ENCODE measurements around the gene RAB7A.

DNA sequence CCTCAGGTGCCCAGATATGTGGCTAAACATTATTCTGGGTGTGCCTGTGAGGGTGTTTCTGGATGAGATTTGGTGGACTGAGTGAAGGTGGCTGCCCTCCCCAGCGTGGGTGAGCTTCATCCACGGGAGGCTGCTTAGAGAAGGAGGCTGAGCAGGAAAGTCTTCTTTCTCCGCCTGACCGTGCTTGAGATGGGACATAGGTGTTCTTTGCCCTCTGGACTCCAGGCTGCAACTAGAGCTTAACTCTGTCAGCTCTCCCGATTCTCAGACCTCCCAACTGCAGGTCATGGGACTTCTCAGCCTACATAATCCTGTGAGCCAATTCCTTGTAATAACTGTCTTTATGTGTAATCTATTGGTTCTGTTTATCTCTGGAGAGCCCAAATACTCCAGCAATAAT lies 34.1 kb downstream of the RAB7A start:
- TF ChIP-seq, protein P1, sequence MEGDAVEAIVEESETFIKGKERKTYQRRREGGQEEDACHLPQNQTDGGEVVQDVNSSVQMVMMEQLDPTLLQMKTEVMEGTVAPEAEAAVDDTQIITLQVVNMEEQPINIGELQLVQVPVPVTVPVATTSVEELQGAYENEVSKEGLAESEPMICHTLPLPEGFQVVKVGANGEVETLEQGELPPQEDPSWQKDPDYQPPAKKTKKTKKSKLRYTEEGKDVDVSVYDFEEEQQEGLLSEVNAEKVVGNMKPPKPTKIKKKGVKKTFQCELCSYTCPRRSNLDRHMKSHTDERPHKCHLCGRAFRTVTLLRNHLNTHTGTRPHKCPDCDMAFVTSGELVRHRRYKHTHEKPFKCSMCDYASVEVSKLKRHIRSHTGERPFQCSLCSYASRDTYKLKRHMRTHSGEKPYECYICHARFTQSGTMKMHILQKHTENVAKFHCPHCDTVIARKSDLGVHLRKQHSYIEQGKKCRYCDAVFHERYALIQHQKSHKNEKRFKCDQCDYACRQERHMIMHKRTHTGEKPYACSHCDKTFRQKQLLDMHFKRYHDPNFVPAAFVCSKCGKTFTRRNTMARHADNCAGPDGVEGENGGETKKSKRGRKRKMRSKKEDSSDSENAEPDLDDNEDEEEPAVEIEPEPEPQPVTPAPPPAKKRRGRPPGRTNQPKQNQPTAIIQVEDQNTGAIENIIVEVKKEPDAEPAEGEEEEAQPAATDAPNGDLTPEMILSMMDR (conservative IDR thresholded peaks at IDR 0.05 in 1 of 2, IDR thresholded peaks at IDR 0.05 in 1 of 2; ENCODE audit: low read depth in 1 of 2, low read length in 2 of 2), result no peak
- no peak for TF ChIP-seq EZH2 (IDR thresholded peaks at IDR 0.05; ENCODE audit: low read length, missing control alignments)

Measured in fibroblast of lung (primary cell).